ENCODE data around the gene HTRA3.

HTRA3 gene

DNA sequence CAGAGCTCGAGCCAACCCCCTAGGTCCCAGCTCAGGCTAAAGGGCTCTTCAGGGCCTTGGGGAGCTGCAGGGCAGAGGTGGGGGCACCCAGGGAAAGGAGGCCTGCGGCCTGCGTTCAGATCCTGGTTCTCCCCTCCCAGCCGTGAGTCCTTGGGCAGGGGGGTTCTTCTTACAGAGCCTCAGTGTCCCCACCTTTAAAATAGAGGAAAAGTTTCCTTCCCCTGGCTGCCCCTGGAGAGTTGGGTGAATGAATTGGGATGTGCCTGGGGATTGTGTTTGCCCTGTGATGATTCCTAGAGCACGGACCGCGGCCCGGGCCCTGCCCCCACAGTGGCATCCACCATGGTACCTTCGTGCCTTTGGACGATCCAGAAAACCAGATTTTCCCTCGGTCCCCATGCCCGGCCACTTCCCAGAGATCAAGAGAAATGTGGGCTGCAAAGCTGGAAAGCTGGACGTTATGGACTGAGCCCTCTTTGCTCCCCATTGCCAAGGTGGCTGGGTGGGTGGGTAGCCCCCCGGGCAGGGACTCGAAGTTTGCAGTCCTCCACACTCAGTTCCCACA is 11.4 kb downstream of the HTRA3 start:
- no peak for DNase-seq (ENCODE audit: low read depth)

DNA sequence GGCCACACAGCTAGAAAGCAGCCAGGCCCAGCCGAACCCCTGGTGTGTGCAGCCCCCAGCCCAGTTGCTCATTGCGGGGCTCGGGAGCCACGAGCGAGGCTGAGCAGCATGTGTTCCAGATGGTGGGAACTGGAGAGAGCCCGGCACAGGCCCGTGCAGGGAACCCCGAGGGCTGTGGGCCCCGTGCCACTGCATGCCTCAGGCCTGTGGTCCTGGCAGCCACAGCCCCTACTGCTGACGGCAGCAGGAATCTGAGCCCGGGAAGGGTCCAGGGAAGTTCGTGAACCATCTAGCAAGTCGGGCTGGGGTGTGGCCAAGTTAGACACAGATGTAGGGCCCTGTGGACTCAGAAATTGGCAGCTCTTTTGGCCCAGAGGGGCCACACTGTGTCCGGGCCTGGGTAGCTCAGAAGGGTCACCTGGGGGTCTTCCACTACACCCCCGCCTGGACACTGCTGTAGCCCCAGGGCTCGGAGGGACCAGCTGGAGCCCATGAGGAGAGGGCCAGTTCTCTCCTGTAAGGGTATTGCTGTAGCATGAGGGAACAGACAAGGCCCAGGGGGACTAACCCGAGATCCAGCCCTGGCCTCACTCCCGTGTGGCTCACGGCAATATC is 12.1 kb downstream of the HTRA3 start:
- DNase-seq (ENCODE audit: low read depth) = peak; percentile 49

DNA sequence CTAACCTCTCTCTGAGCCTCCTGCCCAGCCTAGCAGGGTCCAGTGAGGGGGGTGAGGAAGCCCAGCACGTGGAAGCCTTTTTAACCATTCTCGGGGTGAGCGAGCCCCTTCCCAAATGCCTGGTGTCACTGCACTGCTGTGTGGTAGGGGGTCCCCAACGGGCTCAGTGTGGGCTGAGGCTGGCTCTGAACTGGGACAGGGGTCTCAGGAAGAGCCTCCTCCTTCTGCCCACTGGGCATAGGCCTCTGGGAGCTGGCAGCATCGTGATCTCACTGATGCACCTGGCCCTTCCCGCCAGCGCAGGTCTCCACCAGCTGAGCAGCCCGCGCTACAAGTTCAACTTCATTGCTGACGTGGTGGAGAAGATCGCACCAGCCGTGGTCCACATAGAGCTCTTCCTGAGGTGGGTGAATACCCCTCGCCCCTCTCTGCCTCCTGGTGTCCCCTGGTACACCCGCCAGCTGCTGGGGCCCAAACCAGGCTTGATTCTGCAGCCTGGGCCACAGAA is 12.6 kb downstream of the HTRA3 start:
- DNase-seq (ENCODE audit: low read depth) = no peak

DNA sequence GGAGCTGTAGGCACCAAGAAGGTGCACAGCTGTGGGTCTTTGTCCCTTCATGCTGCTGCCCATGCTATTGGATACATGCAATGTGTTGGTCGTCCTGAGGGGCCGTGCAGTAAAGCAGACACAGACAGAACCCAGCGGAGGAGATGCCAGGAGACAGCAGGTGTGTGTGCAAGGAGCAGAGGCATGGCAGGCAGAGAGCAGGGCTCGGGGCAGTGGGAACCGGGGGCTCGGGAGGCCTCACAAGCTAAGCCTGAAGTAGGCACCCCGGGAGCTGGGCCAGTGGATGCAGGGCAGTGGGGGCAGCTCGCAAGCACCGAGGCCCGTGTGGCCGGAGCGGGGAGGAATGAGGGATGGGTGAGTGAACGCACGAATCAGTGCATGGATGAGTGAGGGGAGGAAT is 13.2 kb downstream of the HTRA3 start:
- DNase-seq (ENCODE audit: low read depth) = no peak

DNA sequence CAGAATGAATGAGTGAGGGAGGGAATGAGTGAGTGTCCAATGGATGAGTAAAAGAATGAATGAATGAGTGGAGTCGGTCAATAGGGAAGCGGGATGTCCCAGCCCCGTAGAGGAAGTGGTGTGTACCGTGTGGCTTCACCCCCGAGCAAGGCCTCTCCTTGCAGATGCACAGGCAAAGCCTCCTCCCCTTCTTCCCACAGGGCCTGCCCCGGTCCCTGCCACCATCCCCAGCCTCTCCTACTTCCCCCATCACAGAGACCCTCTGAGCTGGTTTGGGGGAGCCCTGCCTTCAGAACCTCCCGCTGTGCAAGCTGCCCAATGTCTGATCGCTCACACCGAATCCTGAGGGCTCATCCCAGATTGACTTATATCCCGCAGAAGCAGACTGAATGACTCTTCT is 13.6 kb downstream of the HTRA3 start:
- no peak for DNase-seq (ENCODE audit: low read depth)

DNA sequence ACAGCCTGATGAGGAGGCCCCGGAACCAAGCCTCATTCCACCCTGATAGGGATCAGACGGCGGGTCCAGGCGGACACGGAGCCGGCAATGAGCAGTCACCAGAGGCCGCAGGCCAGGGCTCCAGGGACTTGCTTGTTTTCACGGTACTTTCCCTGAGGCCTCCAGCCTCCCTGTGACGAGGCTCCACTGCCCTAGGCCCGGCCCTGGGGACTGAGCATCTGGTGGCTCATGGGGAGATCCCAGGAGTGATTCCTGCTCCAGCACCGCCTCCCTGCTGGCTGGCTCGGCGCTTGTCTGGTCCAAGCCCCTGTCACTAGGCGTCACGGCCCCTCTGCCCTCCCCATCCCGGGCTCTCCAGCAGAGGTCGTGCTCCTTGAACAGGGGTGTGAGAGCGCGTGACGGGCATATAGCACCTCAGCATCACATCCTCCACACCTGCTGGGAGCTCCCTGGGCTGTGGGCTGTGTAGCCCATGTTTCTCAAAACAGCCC is 14.1 kb downstream of the HTRA3 start:
- no peak for DNase-seq (ENCODE audit: low read depth)

DNA sequence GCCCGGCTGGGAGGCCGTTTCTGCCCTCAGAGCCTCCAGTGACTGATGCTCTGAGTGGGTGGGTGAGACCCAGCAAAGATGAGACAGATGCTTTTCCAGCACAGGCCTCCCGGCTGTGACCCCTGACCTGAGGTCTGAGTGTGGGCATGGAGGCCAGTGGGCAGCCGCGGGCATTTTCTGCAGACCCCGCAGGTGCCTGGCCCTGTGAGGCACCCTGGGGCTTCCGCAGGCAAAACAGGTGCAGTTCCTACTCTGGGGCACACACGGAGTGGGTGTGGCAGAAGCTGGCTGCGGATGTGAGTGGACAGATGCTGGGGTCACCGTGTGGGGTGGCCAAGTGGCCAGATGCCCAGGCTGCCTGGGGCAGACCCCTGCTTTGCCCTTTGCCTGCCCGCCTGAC is 14.8 kb downstream of the HTRA3 start:
- no peak for DNase-seq (ENCODE audit: low read depth)

DNA sequence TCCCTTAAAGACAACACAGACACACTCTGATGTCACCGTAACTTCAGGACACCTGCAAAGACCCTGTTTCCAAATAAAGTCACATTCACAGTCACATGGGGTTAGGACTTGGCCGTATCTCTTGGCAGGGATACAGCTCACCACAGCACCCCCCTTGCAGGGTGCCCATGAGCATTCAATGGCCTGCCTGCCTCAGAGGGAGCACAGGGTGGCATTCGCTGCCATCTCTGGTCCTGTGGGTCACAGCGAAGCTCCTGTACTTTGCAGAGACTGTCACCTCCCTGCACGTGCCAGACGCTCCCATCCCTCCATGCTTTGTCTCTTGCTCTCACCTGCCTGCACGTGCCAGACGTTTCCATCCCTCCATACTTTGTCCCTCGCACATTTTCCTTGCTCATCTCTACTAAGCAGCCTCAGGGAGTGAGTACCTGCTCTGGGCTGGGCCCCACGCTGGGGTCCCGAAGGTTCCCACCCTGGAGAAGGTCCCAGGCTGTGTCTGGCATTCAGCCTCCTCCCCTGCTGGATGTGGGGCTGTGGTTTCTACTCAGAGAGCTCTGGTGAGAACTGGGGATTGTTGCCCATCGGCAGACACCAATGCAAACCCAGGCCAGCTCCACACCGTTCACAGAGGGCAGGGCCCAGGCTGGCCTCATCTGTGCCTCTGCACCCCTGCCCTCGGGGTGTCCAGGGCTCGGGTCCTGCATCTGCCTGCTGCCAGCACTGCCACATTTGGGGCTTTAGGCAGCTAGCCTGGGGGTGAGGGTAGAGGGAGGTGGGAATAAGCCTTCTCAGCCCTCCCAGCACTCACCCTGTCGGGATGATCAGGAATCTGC is 15.8 kb downstream of the HTRA3 start:
- no peak for DNase-seq (ENCODE audit: low read depth)

DNA sequence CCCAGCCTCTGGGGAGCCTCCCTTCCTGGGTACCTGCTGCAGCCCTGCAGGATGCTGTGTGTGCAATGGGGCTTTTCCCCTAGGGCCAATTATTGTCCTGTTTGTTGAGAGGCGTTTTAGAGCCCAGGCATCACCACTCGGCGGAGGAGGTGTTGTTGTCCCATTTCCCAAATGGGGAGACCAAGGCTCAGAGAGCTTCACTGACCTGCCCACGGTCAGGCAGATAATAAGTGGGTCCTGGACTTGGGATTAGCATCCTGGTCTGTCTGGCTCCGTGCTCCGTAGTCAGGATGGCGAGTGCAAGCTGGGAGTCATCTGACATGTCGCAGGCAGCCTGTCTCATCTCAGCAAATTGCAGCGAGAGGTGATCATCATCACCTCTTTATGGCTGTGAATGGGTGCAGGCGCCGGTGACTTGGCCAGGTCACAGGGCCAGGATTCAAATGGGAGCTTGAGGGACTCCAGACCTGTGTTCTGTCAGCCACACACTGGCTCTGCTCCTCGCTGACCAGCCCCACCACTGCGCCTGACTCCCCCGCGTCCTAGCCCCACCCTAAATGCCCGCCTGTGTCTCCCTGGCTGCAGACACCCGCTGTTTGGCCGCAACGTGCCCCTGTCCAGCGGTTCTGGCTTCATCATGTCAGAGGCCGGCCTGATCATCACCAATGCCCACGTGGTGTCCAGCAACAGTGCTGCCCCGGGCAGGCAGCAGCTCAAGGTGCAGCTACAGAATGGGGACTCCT is 16.6 kb downstream of the HTRA3 start:
- no peak for DNase-seq (ENCODE audit: low read depth)

DNA sequence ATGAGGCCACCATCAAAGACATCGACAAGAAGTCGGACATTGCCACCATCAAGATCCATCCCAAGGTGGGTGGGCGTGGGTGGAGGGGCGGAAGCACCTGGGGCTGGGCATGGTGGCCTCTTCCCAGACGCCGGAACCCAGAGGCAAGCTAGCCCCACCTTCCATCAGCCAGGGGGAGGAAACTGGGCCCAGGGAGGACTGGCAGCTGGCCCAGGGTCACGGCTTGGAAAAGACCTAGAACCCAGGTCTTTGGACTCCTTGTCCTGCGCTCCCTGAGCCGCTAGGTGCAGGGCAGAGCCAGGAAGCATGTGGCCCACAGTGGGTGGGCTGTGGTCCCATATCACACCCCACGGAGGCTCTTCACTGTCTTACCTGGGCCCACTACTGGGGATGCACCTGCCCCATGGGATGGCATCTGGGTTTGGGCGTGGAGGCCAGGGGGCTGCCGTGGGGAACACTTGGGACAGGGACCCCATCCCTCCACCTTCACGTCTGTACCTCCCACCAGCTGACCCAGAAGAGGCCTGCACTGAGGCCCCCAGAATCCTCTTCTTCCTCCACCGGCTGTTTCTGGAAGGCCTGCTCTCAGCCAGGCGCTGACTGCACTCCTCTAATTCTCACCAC is 17.3 kb downstream of the HTRA3 start:
- DNase-seq (ENCODE audit: low read depth) = no peak

DNA sequence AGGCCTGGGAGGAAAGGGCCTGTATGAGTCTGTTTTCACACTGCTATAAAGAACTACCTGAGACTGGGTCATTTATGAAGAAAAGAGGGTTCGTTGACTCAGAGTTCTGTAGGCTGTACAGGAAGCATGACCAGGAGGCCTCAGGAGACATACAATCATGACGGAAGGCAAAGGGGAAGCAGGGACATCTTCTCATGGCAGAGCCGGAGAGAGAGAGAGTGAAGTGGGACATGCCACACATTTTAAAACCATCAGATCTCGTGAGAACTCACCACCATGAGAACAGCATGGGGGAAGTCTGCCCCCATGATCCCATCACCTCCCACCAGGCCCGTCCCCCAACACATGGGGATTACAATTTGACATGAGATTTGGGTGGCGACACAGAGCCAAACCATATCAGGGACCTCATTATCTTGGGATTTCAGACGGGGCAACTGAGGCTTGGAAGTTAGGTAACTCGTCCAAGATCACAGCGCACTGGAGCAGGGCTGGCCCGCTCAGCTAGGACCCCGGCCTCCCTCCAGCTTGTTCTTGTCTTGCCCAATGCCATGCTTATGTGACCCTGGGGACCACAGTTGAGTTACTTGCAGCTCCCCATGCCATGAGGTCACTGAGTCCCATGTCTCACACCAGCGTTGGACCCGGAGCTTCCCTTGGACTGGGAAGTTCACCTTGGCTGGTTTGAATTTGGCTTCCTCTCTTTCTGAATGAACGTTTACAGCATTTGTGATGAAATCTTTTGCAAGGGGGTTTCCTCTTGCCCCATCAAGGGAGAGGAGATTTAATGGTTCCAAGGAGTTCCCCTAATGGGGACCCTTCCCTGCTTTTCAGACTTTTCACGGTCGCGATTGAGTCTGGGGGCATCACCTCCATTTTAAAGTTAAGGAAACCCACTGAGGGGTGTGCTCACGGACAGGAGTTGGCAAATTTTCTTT is 18.1 kb downstream of the HTRA3 start:
- no peak for DNase-seq (ENCODE audit: low read depth)

DNA sequence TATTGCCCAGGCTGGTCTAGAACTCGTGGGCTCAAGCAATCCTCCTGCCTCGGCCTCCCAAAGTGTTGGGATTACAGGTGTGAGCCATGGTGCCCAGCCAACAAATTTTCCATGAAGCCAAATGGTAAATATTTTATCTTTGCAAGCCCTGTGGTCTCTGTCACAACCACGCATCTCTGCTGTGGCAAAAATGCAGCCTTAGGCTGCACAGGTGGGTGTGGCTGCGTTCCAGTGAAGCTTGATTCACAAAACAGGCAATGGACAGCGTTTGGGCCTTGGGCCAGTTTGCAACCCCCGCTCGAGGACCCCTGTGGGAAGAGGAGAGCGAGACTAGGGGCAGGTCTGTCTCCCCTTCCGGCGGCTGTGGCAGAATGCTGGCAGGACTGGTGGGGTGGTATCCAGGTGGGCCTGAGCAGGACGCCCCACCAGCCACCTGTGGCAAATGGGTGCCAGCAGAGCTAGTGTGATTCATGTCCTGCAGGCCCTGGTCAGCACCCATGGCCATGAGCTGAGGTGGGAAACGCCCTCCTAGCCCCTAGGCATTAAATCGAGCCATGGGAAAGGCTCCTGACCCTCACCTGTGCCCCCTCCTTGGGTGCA is 19.7 kb downstream of the HTRA3 start:
- no peak for DNase-seq (ENCODE audit: low read depth)

DNA sequence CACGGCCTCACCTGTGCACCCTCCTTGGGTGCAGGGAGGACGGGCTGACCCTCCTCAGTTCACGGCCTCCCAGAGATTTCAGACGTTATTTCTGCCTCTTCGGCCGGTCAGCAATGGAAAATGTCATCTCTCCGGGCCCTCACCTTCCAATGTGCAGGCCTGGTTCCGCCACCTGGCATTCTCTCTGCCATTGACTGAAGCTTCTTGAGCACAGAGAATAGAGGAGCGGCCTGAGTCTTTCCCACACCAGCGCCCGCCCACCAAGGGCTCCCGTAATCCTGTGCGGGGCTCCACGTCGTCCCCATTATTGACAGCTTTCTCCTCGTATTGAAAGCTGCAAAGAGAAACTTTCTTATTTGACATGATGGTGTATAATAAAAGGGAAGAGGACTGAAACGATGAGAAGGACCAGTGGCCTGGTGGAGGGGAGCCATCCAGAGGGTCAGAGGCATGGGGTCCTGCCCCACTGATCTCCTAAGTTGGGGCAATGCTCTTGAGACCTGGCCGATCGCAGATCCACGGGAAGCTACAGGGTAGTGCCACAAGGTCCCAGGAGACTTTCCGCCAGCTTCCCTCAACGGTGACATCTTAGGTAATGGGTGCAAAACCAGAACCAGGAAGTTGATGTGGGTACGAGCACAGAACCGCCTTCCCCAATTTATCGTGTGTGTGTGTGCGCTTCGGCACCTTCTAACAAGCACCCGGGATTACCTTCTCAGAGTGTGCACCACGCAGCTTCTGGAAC is 20.6 kb downstream of the HTRA3 start:
- DNase-seq (ENCODE audit: low read depth) = no peak

DNA sequence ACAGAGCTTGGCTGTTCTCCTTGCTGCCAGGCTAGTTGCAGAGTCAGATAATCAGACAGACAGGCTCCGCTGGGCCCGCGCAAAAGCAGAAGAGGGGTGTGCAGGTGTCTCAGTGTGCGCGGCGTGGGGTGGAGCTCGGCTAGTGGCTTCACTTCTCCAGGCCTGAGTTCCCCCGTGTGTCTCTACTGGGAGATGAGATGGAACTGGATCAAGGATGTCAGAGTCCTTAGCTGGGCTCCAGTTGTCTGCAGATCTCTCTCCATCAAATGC is 21.1 kb downstream of the HTRA3 start:
- no peak for DNase-seq (ENCODE audit: low read depth)

DNA sequence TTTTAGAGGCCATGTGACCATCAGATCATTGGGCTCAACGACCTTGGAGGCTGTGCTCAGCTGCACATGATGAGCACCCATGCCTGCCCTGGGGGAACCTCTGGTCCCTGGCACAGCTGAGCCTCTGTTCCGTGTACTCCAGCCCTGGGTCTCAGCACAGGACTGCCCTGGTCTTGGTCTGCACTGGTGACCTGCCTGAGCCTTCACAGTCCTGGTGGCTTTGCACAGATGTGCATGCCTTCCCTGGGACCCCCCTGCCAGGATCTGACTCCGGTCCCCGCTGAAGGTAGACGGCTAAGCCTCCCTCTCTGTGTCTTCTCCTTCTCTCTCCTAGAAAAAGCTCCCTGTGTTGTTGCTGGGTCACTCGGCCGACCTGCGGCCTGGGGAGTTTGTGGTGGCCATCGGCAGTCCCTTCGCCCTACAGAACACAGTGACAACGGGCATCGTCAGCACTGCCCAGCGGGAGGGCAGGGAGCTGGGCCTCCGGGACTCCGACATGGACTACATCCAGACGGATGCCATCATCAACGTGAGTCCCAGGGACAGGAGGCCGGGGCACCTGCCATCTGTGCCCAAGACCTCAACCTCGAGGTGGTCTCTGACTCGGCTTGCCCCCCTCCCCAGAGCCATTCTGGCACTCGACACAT is 21.6 kb downstream of the HTRA3 start:
- no peak for DNase-seq (ENCODE audit: low read depth)

DNA sequence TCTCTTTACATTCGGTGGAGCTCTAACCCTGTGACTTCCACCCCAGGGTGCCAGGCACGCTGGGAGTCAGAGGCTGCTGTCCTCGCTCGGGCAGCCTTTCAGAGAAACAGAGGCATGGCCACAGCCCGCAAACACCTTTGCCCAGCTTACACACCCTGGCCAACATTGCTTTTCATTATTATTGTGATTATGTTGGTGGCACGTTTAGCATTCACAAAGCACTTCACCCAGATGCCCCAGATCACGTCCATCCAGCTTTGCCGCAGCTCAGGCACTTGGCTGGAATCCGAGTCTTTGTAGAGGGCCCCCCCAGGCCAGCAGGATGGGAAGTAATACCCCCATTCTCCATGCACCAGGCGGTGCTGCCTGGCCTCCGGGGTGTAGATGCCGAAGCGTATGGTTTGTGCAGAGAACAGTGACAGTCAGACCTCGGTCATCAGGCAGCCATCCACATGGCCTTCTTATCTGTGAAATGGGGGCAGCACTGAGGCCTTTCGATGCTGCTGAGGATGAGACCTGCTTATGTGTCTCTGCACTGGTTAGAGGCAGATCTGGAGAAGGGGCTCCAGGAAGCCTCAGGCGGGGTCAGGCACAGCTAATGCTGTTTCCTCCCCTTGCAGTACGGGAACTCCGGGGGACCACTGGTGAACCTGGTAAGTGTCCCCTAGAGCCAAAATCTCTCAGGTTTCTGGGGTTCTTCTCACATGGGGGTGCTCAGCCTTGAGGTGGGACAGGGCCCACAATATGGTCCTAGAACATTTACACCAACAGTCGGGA is 22.3 kb downstream of the HTRA3 start:
- no peak for DNase-seq (ENCODE audit: low read depth)

DNA sequence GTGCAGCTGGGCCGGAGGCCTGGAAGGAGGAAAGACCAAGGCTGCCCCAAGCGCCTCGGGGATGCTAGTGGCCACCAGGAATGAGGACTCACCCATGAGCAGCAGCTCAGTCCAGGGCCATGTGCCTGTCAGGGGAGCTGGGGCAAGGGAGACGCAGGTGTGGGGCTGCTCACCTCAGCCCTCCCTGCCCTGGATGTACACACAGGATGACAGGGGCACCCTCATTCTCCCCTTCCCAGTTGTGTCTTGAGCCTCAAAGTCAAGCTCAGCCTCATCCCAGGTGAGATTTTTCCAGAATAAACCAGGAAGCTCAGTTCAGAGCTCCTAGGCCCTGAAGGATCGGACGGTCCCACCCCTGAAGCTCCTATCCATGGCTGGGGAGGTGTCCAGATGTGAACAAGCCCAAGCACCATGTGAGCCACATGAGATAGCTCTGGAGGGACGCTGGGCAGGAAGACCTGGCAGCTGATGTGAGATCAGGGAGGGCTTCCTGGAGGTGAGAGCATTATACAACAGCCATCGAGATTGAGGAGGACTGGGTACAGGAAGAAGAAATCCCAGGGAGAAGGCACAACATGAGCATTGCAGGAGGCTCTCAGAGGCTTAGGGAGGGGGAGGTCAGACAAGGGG is 23.0 kb downstream of the HTRA3 start:
- no peak for DNase-seq (ENCODE audit: low read depth)

Data from amniotic epithelial cell (primary cell).